HFFc6 (cell line): ENCODE measurements around the gene ZNF70. TPM values are rescaled to one million over a fixed set of nuclear protein-coding genes. Genes with fewer than 3 reads are reported as not detected.

Source experiments
- DNase-seq: peaks from one replicate; pipeline ENCODE4 v3.0.0-alpha.2; 2018
- H3K27ac Mint-ChIP-seq: 2 replicates; pipeline ENCODE4 v1.8.0; 2020; ENCODE audit warnings: mild to moderate bottlenecking, mixed read lengths
- H3K27me3 Mint-ChIP-seq: 2 replicates; pipeline ENCODE4 v1.8.0; 2021; ENCODE audit warnings: mild to moderate bottlenecking, moderate library complexity, mixed read lengths; ENCODE audit not compliant: insufficient read depth
- H3K36me3 Mint-ChIP-seq: 2 replicates; pipeline ENCODE4 v1.8.0; 2021; ENCODE audit warnings: low read depth, mixed read lengths
- H3K4me1 Mint-ChIP-seq: 2 replicates; pipeline ENCODE4 v1.8.0; 2020; ENCODE audit warnings: low read depth, mixed read lengths
- H3K4me3 Mint-ChIP-seq: 2 replicates; pipeline ENCODE4 v1.8.0; 2020; ENCODE audit warnings: mild to moderate bottlenecking, moderate library complexity, mixed read lengths
- H3K9me3 Mint-ChIP-seq: 2 replicates; pipeline ENCODE4 v1.8.0; 2020; ENCODE audit warnings: mild to moderate bottlenecking, mixed read lengths
- CTCF ChIP-seq: fragments of 200-600 bp; sonication (generic); IDR thresholded peaks from 2 replicates; pipeline ENCODE4 v1.5.0; 2021; ENCODE audit warnings: antibody characterized with exemption, mild to moderate bottlenecking
- total RNA-seq, 6 experiments: library from RNA; stranded (reverse); fragmentation: NEBNext Ultra II Directional; extraction: Animal tissue kit (Norgen Biotek cat#: 25700); gene quantifications; 2 replicates in 1 of 6; 3 replicates in 5 of 6; pipeline ENCODE4 v1.2.3, GENCODE V29; 2021

The ZNF70 gene
- total RNA-seq, 6 experiments from 2014 or later: 6.0 to 7.0 (median 6.4) TPM

DNA sequence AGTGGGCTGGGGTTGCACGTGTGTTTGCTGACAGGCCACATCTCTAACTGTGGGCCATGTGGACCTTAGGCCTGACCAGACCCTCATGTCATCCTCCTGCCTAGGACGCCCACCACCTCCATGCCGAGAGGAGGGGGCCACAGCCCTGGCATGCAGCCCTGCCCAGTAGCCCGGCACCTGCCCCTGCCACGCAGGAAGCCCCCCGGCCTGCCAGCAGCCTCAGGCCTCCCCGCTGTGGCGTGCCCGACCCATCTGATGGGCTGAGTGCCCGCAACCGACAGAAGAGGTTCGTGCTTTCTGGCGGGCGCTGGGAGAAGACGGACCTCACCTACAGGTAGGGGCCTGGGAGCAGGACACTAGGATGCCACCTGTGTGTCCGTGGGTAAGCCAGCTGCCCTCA, 28.2 kb upstream of the ZNF70 start:
- Mint-ChIP-seq H3K4me1 (peaks cover 30% of the 10 kb centered on the region), H3K27me3 (peaks cover 4% of the 10 kb centered on the region; the same call in 1 of the 2 replicates), H3K4me3 (no peak overlapping the region), H3K27ac (no peak overlapping the region), H3K36me3 (no peaks in the 10 kb centered on the region), H3K9me3 (no peaks in the 10 kb centered on the region)
- no peak for DNase-seq
- no peak for TF ChIP-seq CTCF

- H3K9me3 Mint-ChIP-seq: no peaks in the 10 kb centered on the region
- no peak for TF ChIP-seq CTCF
- H3K4me3 Mint-ChIP-seq: no peak overlapping the region
- H3K4me1 Mint-ChIP-seq: peaks cover 27% of the 10 kb centered on the region
- H3K27ac Mint-ChIP-seq: no peak overlapping the region
- no peaks in the 10 kb centered on the region for H3K36me3 Mint-ChIP-seq
- no peak for DNase-seq
- peaks cover 4% of the 10 kb centered on the region; the same call in 1 of the 2 replicates for H3K27me3 Mint-ChIP-seq
Measured at GRCh38 chr22:23778577-23778900, 27.6 kb upstream of the ZNF70 start.

- no peak overlapping the region for H3K27ac Mint-ChIP-seq
- peaks cover 33% of the 10 kb centered on the region for H3K4me1 Mint-ChIP-seq
- DNase-seq: no peak
- TF ChIP-seq CTCF: no peak
- no peaks in the 10 kb centered on the region for H3K36me3 Mint-ChIP-seq
- no peaks in the 10 kb centered on the region for H3K9me3 Mint-ChIP-seq
- no peak overlapping the region for H3K4me3 Mint-ChIP-seq
- H3K27me3 Mint-ChIP-seq: peaks cover 4% of the 10 kb centered on the region; the same call in 1 of the 2 replicates
Measured at GRCh38 chr22:23777776-23778576, 27.1 kb upstream of the ZNF70 start.

DNA sequence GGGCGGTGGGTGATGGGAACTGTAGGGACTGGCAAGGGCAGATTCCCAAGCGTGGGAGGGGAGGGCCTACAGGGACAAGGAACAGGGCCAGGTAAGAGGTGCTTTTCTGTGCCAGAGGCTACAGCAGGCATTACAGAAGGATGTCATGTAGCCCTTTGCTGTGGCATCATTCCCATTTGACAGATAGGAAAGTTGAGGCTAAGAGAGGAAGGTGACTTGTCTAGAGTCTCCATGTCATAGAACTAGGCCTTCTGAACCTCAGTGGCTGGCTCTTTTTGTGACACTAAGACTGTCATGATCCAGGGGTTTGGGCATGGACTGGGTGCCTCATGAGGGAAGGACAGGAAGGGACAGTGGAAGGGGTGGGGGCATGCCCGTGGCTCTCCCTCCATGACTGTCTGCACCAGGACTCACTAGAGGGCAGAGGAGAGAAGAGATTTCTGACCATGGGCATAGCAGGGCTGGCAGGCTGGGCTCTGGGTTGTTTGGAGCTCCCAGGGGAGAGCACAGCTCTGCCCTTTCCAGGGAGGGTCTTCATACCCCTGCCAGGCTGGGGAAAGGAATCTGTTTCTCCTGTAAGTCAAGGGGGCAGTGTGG, 25.0 kb upstream of the ZNF70 start:
- peaks cover 4% of the 10 kb centered on the region; the same call in 1 of the 2 replicates for H3K27me3 Mint-ChIP-seq
- H3K36me3 Mint-ChIP-seq: no peaks in the 10 kb centered on the region
- H3K9me3 Mint-ChIP-seq: no peaks in the 10 kb centered on the region
- TF ChIP-seq CTCF: peak; percentile 18; the same call in 1 of the 2 replicates
- H3K27ac Mint-ChIP-seq: no peak overlapping the region
- no peak for DNase-seq
- H3K4me1 Mint-ChIP-seq: peaks cover 21% of the 10 kb centered on the region
- no peak overlapping the region for H3K4me3 Mint-ChIP-seq

GRCh38 chr22:23774922-23775436, 24.1 kb upstream of the ZNF70 start:
- no peaks in the 10 kb centered on the region for H3K9me3 Mint-ChIP-seq
- no peak overlapping the region for H3K4me3 Mint-ChIP-seq
- peak; percentile 29 for DNase-seq
- H3K27ac Mint-ChIP-seq: no peak overlapping the region
- no peaks in the 10 kb centered on the region for H3K36me3 Mint-ChIP-seq
- peaks cover 4% of the 10 kb centered on the region; the same call in 1 of the 2 replicates for H3K27me3 Mint-ChIP-seq
- TF ChIP-seq CTCF: no peak
- peaks cover 19% of the 10 kb centered on the region for H3K4me1 Mint-ChIP-seq
